HG02678 (cell line): ENCODE measurements around the gene MACC1.
"Not testable (repeated sequence)": the region's sequence is repeated elsewhere in the genome, so short reads cannot be mapped to it uniquely, and the experiment has no call there.

Experiments used
- ATAC-seq: cut with Tn5 transposase; IDR thresholded peaks from one replicate; pipeline ENCODE4 v1.9.1; 2021; ENCODE audit warnings: mild to moderate bottlenecking, moderate library complexity; ENCODE audit not compliant: unreplicated experiment

The MACC1 gene

GRCh38 chr7:20136647-20137046 is 80.5 kb downstream of the MACC1 start:
- ATAC-seq: no peak

DNA sequence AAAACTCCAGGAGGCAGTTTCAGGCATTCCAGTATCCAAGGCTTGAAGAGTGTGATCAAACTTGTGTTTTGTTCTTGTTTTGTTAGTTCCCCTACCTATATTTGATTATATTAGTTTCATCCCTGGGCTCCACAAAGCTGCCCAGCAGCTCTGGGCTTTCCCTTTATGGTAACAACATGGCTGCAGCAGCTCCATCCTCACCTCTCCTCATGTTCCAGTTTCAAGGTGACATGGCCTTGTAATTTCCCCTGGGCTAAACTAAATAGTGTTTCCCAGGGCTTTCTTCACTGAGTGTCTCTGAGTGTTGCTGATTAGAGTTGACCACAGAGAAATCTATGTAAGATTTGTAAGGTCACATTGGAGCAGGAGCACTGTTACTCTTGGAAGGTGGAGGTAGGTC is 83.4 kb downstream of the MACC1 start:
- no peak for ATAC-seq

DNA sequence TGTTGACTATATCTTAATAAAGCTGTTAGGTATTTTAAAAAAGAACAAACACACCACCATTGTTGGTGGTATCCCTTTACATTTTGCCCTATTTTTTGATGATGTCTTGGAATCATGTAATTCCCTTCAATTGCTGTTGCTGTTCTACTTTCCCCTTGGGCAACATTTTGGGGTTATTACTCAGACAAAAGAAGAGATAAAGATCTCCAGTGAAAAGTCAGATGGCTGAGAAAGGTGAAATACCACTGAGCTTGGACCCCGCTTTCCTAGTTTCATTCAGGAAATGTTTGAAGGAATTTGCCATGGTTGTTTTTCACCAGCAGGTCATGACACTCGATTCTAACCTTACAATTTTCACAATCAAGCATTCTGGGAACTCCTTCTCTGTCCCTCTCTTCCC is 84.6 kb downstream of the MACC1 start:
- ATAC-seq: no peak

DNA sequence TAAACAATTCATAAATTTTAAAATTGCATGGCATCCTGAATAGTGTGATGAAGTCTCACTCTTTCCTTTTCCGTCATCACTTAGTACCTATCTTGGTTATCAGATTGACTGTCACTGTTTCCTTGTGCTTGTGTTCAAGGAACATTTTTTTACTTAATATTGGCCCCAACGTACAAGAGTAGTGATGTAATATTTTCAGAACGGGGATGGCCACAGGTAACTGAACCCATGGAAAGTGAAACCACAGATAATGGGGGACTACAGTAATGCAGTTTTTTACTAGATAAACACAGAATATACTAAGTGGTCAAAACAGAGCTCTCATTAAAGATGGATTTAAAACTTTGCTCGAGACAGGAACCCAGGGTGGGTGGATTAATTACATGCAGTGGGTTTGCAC is 85.4 kb downstream of the MACC1 start:
- ATAC-seq: no peak

GRCh38 chr7:20129920-20130319 is 87.3 kb downstream of the MACC1 start:
- no peak for ATAC-seq

- ATAC-seq: no peak
Measured at GRCh38 chr7:20128001-20128400, 89.2 kb downstream of the MACC1 start.

GRCh38 chr7:20126060-20126459 is 91.1 kb downstream of the MACC1 start:
- ATAC-seq: not testable (repeated sequence)

GRCh38 chr7:20124087-20124486 is 93.1 kb downstream of the MACC1 start:
- ATAC-seq: not testable (repeated sequence)

GRCh38 chr7:20122653-20123316 is 94.4 kb downstream of the MACC1 start:
- ATAC-seq: not testable (repeated sequence)

GRCh38 chr7:20122073-20122472 is 95.1 kb downstream of the MACC1 start:
- ATAC-seq: no peak

GRCh38 chr7:20121404-20121803 is 95.8 kb downstream of the MACC1 start:
- no peak for ATAC-seq

GRCh38 chr7:20120611-20121168 is 96.5 kb downstream of the MACC1 start:
- ATAC-seq: not testable (repeated sequence)

DNA sequence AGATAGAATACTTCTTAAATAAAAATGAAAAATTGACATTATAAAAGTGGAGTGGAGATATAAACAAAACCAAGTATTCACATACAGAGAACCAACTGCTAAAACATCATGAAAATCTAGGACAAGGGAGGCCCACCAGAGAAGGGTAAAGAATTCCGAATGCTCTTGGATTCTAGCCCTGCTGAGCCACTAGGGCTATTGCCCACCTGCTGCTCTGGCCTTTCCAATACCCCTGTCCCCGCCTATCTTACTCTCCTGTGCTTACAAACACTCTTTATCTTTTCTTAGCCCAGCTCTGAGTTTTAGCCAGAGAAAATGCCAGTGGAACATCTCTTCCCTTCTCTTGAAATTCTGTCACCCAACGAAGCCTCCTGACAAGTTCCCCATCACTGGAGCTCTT is 100.3 kb downstream of the MACC1 start:
- no peak for ATAC-seq

- ATAC-seq: peak; percentile 87
Measured at GRCh38 chr7:20114468-20114867, 102.7 kb downstream of the MACC1 start.

DNA sequence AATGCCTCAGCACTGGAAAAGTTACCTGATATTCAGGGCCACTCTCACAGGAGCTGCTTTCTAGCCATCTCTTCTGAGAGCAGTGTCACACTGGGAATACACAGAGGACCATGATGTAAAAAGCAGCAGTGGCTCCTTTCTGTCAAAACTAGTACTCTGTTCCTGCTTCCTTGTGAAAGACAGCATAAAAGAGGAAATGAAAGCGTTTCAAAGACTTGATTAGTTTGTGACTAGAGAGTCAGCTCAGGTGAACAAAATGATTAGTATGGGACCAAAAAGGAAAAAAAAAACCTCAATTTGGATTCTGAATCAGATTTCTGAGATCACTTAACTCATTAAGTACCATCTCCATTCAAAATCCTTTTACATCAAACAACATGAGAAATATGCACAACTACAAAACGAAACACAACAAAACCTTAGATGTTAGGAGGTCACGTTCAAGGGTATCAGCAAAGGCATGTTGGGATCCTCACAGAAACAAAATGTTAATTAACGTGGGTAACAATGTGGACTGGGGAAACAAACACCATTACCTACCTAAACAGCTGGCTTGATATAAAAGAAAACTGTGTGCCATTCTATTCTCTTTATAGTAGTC is 103.7 kb downstream of the MACC1 start:
- ATAC-seq: peak; percentile 79

DNA sequence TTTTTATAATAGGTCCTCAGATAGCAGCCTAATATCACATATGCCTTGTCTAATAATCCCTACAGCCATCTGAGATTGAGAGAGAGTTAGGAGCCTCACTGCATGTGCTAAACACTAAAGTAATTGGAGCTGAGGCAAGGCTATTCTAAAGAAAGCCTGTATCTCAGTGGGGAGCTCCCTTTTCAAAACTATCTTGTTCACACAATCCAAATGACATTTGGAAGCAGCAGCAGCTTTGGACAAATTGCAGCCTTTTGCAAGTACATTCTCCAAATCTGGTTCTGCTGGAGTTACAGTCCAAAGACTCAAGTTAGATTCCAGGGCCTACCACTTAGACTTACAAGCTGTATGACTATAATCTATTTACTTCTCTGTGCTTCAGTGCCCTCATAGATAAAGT is 104.5 kb downstream of the MACC1 start:
- ATAC-seq: no peak

DNA sequence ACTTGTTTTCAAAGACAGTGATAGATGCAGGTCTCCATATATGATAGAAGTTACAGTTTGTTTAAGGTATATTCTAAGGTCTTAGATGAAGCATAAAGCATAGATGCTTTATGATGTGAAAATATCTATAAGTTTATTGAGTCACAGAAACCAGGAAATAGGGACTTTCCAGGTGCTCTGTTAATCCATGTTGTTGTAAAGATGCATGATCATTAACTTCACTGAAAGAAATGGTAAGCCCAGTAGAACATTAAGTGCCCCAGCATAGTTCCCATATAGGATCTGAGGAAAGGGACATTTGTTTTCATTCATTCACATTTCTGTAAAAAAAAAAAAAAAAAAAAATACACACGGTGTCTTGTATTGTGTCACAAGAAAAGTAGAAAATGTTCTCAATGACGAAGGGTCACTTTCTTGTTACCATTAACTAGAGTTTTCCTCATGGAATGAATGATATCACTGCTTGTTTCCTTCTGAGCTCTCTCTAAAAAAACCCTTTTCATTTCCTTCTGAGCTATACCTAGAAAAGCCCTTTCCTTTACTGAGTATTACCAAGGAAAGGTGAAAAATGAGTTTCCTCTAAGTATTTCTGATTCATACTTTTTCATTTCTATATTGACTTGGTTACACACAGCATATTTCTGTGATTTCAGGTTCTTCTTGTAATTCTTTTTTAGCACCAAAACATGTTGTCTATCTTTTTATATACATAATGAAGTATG is 105.2 kb downstream of the MACC1 start:
- ATAC-seq: no peak

- no peak for ATAC-seq
Measured at GRCh38 chr7:20107582-20107981, 109.6 kb downstream of the MACC1 start.

GRCh38 chr7:20104696-20105095 is 112.5 kb downstream of the MACC1 start:
- ATAC-seq: no peak

- no peak for ATAC-seq
Measured at GRCh38 chr7:20102982-20103381, 114.2 kb downstream of the MACC1 start.

DNA sequence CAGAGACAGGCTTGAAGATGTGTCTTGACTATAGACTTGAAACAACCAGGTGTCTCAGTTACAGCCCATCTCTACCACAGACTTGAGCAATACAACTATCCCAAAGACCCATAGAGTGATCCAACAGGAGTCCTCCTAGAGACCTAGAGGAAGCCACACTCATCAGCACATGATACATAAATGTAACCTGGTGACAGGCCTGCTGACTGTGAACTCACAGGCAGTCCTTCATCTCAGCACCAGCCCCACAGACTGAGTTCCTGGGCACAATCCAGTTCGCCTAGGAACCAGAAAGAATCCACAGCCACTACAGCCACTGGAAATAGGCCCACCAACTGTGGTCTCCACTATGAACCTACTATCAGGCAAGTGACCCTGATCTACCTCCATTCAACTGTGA is 121.3 kb downstream of the MACC1 start:
- ATAC-seq: no peak

DNA sequence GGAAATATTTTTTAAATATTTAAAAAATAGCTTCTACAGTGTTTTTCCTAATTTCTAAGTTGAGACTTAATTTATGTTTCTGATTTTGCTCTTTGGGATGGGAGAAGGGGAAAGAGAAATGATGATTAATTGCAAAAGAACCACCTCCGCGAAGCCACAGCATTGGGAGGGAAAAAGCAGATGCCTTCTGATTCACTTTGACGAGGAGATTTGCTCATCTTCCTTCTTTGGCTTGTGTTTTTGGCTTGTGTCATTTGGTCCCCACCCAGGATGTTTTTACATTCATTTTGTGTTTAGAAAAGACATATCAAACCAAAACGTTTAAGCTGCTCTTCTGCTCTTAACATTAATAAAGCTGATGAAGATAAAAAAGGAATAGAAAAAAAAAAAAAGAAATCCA is 121.7 kb downstream of the MACC1 start:
- ATAC-seq: no peak
